Type B pancreatic cell (in vitro differentiated cells): ENCODE data around the gene KRTAP1-5. TPM values are rescaled to one million over a fixed set of nuclear protein-coding genes. Genes with fewer than 3 reads are reported as not detected.

Experiments
- DNase-seq: peaks from one replicate; pipeline ENCODE4 v3.0.0; 2021; ENCODE audit warnings: mixed read lengths; ENCODE audit not compliant: unreplicated experiment; ENCODE audit errors: extremely low spot score
- H3K27ac Mint-ChIP-seq: 2 replicates; pipeline ENCODE4 v1.8.0; 2021; ENCODE audit warnings: mild to moderate bottlenecking, mixed read lengths
- H3K27me3 Mint-ChIP-seq: 2 replicates; pipeline ENCODE4 v1.8.0; 2021; ENCODE audit warnings: mixed read lengths
- H3K36me3 Mint-ChIP-seq: 2 replicates; pipeline ENCODE4 v1.8.0; 2021; ENCODE audit warnings: mixed read lengths
- H3K4me1 Mint-ChIP-seq: one replicate; pipeline ENCODE4 v1.8.0; 2021; ENCODE audit warnings: mixed read lengths; ENCODE audit not compliant: unreplicated experiment
- H3K4me3 Mint-ChIP-seq: 2 replicates; pipeline ENCODE4 v1.8.0; 2021; ENCODE audit warnings: mild to moderate bottlenecking, mixed read lengths
- H3K9me3 Mint-ChIP-seq: 2 replicates; pipeline ENCODE4 v1.8.0; 2021; ENCODE audit warnings: mixed read lengths
- total RNA-seq: library from RNA; stranded (reverse); gene quantifications from 2 replicates; pipeline ENCODE4 v1.2.1, GENCODE V29; 2021; ENCODE audit warnings: low replicate concordance
- TF ChIP-seq, protein P1 (sequence below): fragments of 200-600 bp; sonication (generic); conservative IDR thresholded peaks from 2 replicates; pipeline ENCODE4 v1.5.0; 2021; ENCODE audit warnings: antibody characterized with exemption, mild to moderate bottlenecking

The KRTAP1-5 gene
- total RNA-seq, 1 donor from 2014 or later: not detected

DNA sequence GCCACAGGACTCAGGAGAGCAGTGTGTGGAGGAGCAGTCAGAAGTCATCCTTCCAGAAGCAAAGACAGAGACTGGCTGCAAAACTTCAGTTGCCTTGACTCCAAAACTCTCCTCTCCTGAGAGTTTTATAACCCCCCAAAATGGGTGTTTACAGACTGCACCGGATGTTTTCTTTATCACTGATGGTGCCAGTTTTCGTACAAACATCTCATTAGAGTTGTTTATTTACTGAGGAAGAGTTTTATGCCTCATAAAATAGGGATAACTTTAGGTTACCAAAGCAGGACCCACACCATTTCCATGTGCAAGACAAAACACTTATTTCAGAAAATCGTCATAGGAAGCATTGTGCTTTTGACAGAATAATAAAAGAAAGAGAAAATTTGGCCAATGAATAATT, 42.8 kb downstream of the KRTAP1-5 start, which contains the start of gene KRT40:
Gene KRT40, minus strand, starts transcription at position 101 of the 400 bp plus-strand sequence. Its CDS starts 53 bp downstream, at position 48.
- TF ChIP-seq, protein P1, sequence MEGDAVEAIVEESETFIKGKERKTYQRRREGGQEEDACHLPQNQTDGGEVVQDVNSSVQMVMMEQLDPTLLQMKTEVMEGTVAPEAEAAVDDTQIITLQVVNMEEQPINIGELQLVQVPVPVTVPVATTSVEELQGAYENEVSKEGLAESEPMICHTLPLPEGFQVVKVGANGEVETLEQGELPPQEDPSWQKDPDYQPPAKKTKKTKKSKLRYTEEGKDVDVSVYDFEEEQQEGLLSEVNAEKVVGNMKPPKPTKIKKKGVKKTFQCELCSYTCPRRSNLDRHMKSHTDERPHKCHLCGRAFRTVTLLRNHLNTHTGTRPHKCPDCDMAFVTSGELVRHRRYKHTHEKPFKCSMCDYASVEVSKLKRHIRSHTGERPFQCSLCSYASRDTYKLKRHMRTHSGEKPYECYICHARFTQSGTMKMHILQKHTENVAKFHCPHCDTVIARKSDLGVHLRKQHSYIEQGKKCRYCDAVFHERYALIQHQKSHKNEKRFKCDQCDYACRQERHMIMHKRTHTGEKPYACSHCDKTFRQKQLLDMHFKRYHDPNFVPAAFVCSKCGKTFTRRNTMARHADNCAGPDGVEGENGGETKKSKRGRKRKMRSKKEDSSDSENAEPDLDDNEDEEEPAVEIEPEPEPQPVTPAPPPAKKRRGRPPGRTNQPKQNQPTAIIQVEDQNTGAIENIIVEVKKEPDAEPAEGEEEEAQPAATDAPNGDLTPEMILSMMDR: no peak
- no peaks in the 10 kb centered on the region for H3K9me3 Mint-ChIP-seq
- no peak for DNase-seq
- H3K36me3 Mint-ChIP-seq: no peaks in the 10 kb centered on the region
- H3K4me3 Mint-ChIP-seq: no peak within 1 kb of the TSS
- no peak within 1 kb of the TSS for H3K27ac Mint-ChIP-seq
- no peaks in the 10 kb centered on the region for H3K27me3 Mint-ChIP-seq
- H3K4me1 Mint-ChIP-seq: peaks cover 23% of the 10 kb centered on the region

DNA sequence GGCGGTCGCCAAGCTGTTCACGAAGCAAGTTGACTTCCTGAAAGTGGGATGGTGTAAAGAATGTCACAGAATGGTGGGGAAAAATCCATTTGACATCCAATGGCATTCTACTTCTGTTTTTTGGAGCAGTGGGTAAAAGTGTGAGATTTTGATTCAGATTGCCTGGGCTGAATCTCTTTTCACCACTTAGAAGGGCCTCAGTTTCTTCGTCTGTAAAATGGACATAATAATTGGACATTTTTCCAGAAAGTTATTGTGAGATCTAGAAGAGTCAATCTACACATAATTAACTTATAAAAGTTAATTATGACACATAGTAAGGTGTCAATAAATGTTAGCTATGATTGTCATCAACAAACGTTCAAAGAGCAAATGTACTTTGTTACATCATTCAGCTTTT, 45.9 kb downstream of the KRTAP1-5 start:
- TF ChIP-seq, protein P1: no peak

DNA sequence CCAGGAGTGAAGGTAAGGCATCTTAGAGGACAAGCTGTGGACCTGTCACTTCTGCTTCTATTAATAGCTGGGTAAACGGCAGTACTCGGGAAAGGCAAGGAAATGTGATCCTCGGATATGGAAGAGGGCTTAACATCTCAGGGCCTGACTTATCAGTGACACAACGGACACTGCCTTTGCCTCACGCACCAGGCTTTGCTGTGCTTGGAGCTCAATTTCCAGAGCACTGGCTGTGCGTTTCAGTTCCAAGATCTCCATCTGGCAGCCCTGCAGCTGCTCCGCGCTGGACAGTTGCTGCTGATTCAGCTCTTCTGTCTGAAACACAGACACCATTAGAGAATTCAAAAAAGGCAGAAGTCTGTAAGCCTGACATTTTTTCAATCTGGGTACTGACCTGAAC, 46.4 kb downstream of the KRTAP1-5 start:
- H3K27ac Mint-ChIP-seq: peak overlapping the region; percentile 11
- H3K4me1 Mint-ChIP-seq: peaks cover 19% of the 10 kb centered on the region
- H3K4me3 Mint-ChIP-seq: no peak overlapping the region
- H3K36me3 Mint-ChIP-seq: no peaks in the 10 kb centered on the region
- DNase-seq: no peak
- H3K9me3 Mint-ChIP-seq: no peaks in the 10 kb centered on the region
- no peaks in the 10 kb centered on the region for H3K27me3 Mint-ChIP-seq
- TF ChIP-seq, protein P1: no peak

More for the DNA sequence above, 45.9 kb downstream of the KRTAP1-5 start:
- no peak overlapping the region for H3K27ac Mint-ChIP-seq
- no peak for DNase-seq
- H3K4me3 Mint-ChIP-seq: no peak overlapping the region
- H3K36me3 Mint-ChIP-seq: no peaks in the 10 kb centered on the region
- H3K9me3 Mint-ChIP-seq: no peaks in the 10 kb centered on the region
- peaks cover 19% of the 10 kb centered on the region for H3K4me1 Mint-ChIP-seq
- no peaks in the 10 kb centered on the region for H3K27me3 Mint-ChIP-seq

DNA sequence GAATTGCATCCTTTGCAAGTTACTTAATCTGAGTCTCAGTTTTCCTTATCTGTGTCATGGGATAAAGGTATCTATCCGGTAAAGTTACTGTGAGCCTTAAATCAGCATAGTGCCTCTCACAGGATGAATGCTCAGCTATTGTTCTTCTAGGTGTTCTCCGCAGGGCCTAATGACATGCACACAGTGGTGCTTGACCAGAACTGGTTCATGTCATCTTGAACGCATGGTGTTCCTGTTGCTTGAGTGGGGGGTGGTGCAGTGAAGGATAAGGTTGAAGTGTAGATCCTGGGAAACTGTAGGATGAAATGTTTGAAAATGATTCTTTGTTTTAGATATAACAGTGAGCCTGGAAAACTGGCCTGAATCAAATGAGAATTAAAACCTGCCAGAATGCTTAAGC, 46.9 kb downstream of the KRTAP1-5 start:
- TF ChIP-seq, protein P1: no peak

DNA sequence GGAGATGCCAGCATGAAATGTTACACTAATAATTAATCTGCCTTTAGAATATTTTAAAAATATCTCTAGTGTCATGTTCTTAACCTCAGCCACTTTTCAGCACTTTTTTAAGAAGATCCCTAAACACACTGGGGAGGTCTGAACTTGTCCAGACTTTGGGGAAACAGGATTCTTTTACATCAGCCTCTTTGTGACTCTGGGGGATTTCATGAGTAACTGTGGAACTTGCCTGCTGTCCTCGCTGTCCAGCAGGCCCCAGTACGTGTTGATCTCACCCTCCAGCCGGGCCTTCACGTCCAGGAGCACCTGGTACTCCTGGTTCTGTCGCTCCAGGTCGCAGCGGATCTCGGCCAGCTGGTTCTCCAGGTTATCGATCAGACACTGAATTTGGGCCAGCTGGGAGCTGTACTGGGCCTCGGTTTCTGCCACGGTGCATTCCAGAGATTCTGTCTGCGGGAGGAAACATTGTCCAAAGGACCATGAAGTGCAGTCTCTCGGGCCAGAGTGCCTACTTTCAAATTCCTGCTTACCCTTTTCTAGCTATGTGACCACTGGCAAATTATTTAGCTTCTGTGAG, 48.3 kb downstream of the KRTAP1-5 start:
- TF ChIP-seq, protein P1: no peak
- Mint-ChIP-seq H3K27ac (no peak overlapping the region), H3K4me3 (no peak overlapping the region), H3K36me3 (no peaks in the 10 kb centered on the region), H3K4me1 (peaks cover 19% of the 10 kb centered on the region), H3K27me3 (no peaks in the 10 kb centered on the region), H3K9me3 (no peaks in the 10 kb centered on the region)
- no peak for DNase-seq

More for the DNA sequence above, 46.9 kb downstream of the KRTAP1-5 start:
- Mint-ChIP-seq H3K36me3 (no peaks in the 10 kb centered on the region), H3K4me1 (peaks cover 19% of the 10 kb centered on the region), H3K4me3 (no peak overlapping the region), H3K9me3 (no peaks in the 10 kb centered on the region), H3K27ac (peak overlapping the region; percentile 11), H3K27me3 (no peaks in the 10 kb centered on the region)
- DNase-seq: no peak

Other genes with a start within 250 kb of the KRTAP1-5 start
- gene KRT27, start 244.7 kb downstream of the KRTAP1-5 start, total RNA-seq: not detected in 2 replicates
- gene KRT28, start 227.2 kb downstream of the KRTAP1-5 start, total RNA-seq: 0.21 TPM in 1 of 2 replicates, not detected in the other
- 60.2 and 83.0 TPM in 2 replicates for gene KRT10, start 204.6 kb downstream of the KRTAP1-5 start, total RNA-seq
- not detected in 2 replicates for gene KRT12, start 160.0 kb downstream of the KRTAP1-5 start, total RNA-seq
- 13.0 and 41.9 TPM in 2 replicates for gene KRT20, start 142.0 kb downstream of the KRTAP1-5 start, total RNA-seq
- gene KRT23, start 89.6 kb downstream of the KRTAP1-5 start, total RNA-seq: 49.7 and 464 TPM in 2 replicates
- gene KRT39, start 60.3 kb downstream of the KRTAP1-5 start, total RNA-seq: 0.70 and 1.0 TPM in 2 replicates
- 2.3 and 5.5 TPM in 2 replicates for gene KRT40, start 42.9 kb downstream of the KRTAP1-5 start, total RNA-seq
- gene KRTAP3-3, start 33.0 kb downstream of the KRTAP1-5 start, total RNA-seq: not detected in 2 replicates
- not detected in 2 replicates for gene KRTAP3-2, start 27.3 kb downstream of the KRTAP1-5 start, total RNA-seq
- gene KRTAP3-1, start 18.1 kb downstream of the KRTAP1-5 start, total RNA-seq: 1.7 TPM in 1 of 2 replicates, not detected in the other
- not detected in 2 replicates for gene KRTAP1-4, start 3.0 kb upstream of the KRTAP1-5 start, total RNA-seq
- gene KRTAP1-3, start 7.7 kb upstream of the KRTAP1-5 start, total RNA-seq: not detected in 2 replicates
- not detected in 2 replicates for gene KRTAP1-1, start 14.2 kb upstream of the KRTAP1-5 start, total RNA-seq
- gene KRTAP2-1, start 20.1 kb upstream of the KRTAP1-5 start, total RNA-seq: not detected in 2 replicates
- gene KRTAP2-2, start 28.0 kb upstream of the KRTAP1-5 start, total RNA-seq: not detected in 2 replicates
- gene KRTAP2-3, start 32.9 kb upstream of the KRTAP1-5 start, total RNA-seq: 0.98 TPM in 1 of 2 replicates, not detected in the other
- not detected in 2 replicates for gene KRTAP2-4, start 38.7 kb upstream of the KRTAP1-5 start, total RNA-seq
- not detected in 2 replicates for gene KRTAP4-7, start 56.9 kb upstream of the KRTAP1-5 start, total RNA-seq
- gene KRTAP4-8, start 70.9 kb upstream of the KRTAP1-5 start, total RNA-seq: not detected in 2 replicates
- not detected in 2 replicates for gene KRTAP4-16, start 75.0 kb upstream of the KRTAP1-5 start, total RNA-seq
- gene KRTAP4-9, start 78.2 kb upstream of the KRTAP1-5 start, total RNA-seq: not detected in 2 replicates
- gene KRTAP4-11, start 91.2 kb upstream of the KRTAP1-5 start, total RNA-seq: not detected in 2 replicates
- not detected in 2 replicates for gene KRTAP4-12, start 97.0 kb upstream of the KRTAP1-5 start, total RNA-seq
- gene KRTAP4-6, start 113.3 kb upstream of the KRTAP1-5 start, total RNA-seq: not detected in 2 replicates
- not detected in 2 replicates for gene KRTAP4-5, start 122.6 kb upstream of the KRTAP1-5 start, total RNA-seq
- gene KRTAP4-4, start 133.5 kb upstream of the KRTAP1-5 start, total RNA-seq: not detected in 2 replicates
- not detected in 2 replicates for gene KRTAP4-3, start 141.0 kb upstream of the KRTAP1-5 start, total RNA-seq
- not detected in 2 replicates for gene KRTAP4-2, start 151.0 kb upstream of the KRTAP1-5 start, total RNA-seq
- not detected in 2 replicates for gene KRTAP4-1, start 157.7 kb upstream of the KRTAP1-5 start, total RNA-seq
- gene KRTAP9-1, start 162.7 kb upstream of the KRTAP1-5 start, total RNA-seq: not detected in 2 replicates
- gene KRTAP9-2, start 199.4 kb upstream of the KRTAP1-5 start, total RNA-seq: not detected in 2 replicates
- gene KRTAP9-3, start 205.2 kb upstream of the KRTAP1-5 start, total RNA-seq: not detected in 2 replicates
- not detected in 2 replicates for gene KRTAP9-8, start 210.8 kb upstream of the KRTAP1-5 start, total RNA-seq
- not detected in 2 replicates for gene KRTAP9-4, start 222.5 kb upstream of the KRTAP1-5 start, total RNA-seq
- not detected in 2 replicates for gene KRTAP9-9, start 228.2 kb upstream of the KRTAP1-5 start, total RNA-seq
- gene KRTAP9-6, start 238.2 kb upstream of the KRTAP1-5 start, total RNA-seq: not detected in 2 replicates
- not detected in 2 replicates for gene KRTAP9-7, start 248.5 kb upstream of the KRTAP1-5 start, total RNA-seq